C4-2B (cell line): ENCODE results near the gene SOCS1.

Experiments used
- ZFX ChIP-seq: fragments of 450-650 bp; IDR thresholded peaks from 2 replicates; pipeline ENCODE4 v1.6.1; 2017
- TF ChIP-seq, protein P1 (sequence below): fragments of 450-650 bp; conservative IDR thresholded peaks from 2 replicates; pipeline ENCODE4 v1.5.1; 2017; ENCODE audit warnings: mild to moderate bottlenecking

DNA sequence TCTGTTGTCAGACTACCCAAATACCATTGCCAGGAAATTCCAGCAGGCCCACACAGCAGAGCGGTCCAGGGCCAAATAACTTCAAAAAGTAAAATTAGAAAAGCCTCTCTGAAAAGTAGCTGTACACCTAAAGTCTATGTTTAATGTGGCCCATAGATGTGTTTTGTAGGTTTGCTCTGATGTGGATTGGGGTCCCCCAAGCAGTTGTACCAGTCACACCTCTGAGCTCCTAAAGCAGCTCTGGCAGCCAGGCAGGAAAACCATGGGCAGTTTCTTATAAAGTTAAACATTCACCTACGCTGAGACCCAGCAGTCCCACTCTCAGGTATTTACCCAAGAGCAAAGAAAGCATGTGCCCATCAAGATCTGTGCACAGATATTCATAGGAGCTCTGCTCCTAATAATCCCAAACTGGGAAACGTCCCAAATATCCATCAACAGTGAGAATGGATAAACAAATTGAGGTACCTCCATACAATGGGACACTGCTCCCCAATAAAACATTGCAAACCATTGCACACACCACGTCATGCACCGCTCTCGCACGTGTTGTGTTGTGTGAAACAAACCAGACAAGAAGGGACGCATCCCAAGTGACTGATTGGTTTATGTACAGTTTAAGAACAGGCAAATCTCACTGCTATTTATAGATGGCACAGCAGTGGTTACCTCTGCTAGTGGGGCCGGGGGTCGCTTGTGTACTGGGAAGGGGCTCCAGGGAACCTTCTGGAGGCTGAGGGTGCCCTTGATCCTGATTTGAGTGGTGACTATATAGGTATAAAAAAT lies 40.9 kb upstream of the SOCS1 start:
- TF ChIP-seq, protein P1, sequence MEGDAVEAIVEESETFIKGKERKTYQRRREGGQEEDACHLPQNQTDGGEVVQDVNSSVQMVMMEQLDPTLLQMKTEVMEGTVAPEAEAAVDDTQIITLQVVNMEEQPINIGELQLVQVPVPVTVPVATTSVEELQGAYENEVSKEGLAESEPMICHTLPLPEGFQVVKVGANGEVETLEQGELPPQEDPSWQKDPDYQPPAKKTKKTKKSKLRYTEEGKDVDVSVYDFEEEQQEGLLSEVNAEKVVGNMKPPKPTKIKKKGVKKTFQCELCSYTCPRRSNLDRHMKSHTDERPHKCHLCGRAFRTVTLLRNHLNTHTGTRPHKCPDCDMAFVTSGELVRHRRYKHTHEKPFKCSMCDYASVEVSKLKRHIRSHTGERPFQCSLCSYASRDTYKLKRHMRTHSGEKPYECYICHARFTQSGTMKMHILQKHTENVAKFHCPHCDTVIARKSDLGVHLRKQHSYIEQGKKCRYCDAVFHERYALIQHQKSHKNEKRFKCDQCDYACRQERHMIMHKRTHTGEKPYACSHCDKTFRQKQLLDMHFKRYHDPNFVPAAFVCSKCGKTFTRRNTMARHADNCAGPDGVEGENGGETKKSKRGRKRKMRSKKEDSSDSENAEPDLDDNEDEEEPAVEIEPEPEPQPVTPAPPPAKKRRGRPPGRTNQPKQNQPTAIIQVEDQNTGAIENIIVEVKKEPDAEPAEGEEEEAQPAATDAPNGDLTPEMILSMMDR = no peak
- TF ChIP-seq ZFX = no peak
